ENCODE data around the gene MBTPS1.

The MBTPS1 gene

DNA sequence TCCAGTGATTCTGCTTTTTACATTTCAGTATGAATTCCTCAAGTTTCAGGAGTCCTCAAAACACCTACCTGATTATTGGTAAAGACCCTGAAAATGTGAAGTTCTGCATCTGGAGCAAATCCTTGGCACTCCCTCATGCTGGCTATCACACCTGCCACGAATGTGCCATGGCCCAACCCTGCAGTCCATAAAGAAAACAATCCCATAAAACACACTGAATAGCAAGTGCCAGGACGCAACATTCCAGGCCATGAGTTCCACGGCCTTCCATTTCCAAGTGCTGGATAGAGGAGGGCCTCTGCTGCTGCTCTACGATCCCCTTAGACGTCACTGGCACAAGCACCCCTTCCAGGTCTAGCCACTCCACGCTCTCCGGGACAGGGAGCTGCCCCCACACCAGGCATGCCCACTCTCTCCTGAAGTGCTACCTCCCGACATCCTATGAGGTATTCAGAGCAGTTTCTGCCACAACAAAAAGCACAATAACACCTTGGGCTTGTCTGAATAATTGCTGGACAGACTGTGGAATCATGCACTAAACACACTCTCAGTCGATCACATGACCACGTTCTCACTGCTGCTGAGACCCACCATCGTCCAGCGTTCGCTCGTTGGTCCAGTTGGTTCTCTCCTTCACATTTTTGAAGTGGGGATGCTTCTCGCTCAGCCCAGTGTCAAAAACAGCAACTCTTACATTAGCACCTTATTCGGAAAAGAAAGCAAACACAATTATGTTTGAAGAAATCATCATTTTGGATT lies 23.4 kb downstream of the MBTPS1 start:
- Histone ChIP-seq H3F3A (ENCODE audit: low read depth) (no peaks in the 10 kb centered on the region; the same call in 1 of the 2 replicates), H2AFZ (ENCODE audit: low read length) (no peak overlapping the region), H4K20me1 (ENCODE audit: insufficient read depth, low read length, poor library complexity, severe bottlenecking) (no peaks in the 10 kb centered on the region), H3K36me3 (ENCODE audit: insufficient read depth, low read length) (peaks cover 87% of the 10 kb centered on the region), H3K4me2 (ENCODE audit: low read depth, low read length, poor library complexity, severe bottlenecking) (no peak overlapping the region), H3K27me3 (ENCODE audit: insufficient read depth, low read length, poor library complexity, severe bottlenecking) (no peaks in the 10 kb centered on the region), H3K79me2 (ENCODE audit: insufficient read depth, low read length) (peaks cover 9% of the 10 kb centered on the region; the same call in 1 of the 2 replicates), H3K4me1 (ENCODE audit: insufficient read depth, low read length, poor library complexity, severe bottlenecking) (peaks cover 11% of the 10 kb centered on the region), H3K9me2 (replicated peaks; ENCODE audit: low read depth, low read length) (no peaks in the 10 kb centered on the region), H3K9ac (ENCODE audit: low read depth, low read length, poor library complexity, severe bottlenecking) (no peak overlapping the region), H3K9me3 (ENCODE audit: insufficient read depth, low read depth, low read length) (no peaks in the 10 kb centered on the region), H3K4me3 (ENCODE audit: low read length, poor library complexity, severe bottlenecking) (no peak overlapping the region)
- no peak for TF ChIP-seq EZH2phosphoT487 (IDR thresholded peaks at IDR 0.05; ENCODE audit: borderline replicate concordance)
- TF ChIP-seq CTCF (conservative IDR thresholded peaks at IDR 0.05; ENCODE audit: low read length) = no peak

DNA sequence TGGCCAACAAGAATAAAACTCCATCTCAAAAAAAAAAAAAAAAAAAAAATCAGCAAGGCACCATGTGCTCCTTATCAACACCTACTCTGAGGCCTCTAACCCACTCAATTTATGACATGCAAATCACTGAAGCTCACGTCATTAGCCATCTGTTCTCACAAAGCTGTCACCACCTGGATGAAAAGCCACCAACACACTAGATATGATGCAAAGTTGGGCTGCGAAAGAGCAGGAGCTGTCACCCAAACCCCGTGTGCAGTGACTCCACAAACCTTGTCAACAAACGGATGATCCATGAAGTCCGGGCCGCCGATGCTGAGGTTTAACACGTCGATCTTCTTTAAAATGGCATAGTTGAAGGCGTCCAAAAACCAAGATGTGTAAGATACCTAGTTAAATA lies 25.3 kb downstream of the MBTPS1 start:
- H3K36me3 ChIP-seq (ENCODE audit: insufficient read depth, low read length) = peaks cover 78% of the 10 kb centered on the region
- peaks cover 12% of the 10 kb centered on the region; the same call in 1 of the 2 replicates for H3K79me2 ChIP-seq (ENCODE audit: insufficient read depth, low read length)
- no peaks in the 10 kb centered on the region for H4K20me1 ChIP-seq (ENCODE audit: insufficient read depth, low read length, poor library complexity, severe bottlenecking)

DNA sequence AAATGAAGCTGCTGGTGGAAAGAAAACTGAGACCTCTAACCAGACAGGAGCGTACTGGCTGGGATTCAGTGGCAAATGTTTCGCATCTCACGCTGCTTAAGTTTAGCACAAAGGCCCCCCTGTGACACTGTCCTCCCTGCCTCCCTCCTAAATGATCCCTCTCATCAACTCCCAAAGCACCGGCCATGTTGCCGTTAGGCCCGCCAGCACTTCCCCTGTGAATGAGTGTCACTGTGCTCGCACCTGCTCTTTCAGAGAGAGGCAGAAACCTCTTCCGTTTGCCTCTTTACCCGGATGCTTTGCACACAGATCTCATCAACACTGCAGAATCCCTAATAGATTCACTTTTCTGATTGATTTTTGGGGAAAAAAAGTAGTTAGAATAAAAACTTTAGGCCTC lies 26.5 kb downstream of the MBTPS1 start:
- Histone ChIP-seq H3K36me3 (ENCODE audit: insufficient read depth, low read length) (peaks cover 70% of the 10 kb centered on the region), H4K20me1 (ENCODE audit: insufficient read depth, low read length, poor library complexity, severe bottlenecking) (no peaks in the 10 kb centered on the region)

More for the DNA sequence above, 25.3 kb downstream of the MBTPS1 start:
- Histone ChIP-seq H3K9me2 (replicated peaks; ENCODE audit: low read depth, low read length) (no peaks in the 10 kb centered on the region), H3K4me1 (ENCODE audit: insufficient read depth, low read length, poor library complexity, severe bottlenecking) (peaks cover 30% of the 10 kb centered on the region), H3F3A (ENCODE audit: low read depth) (peaks cover 6% of the 10 kb centered on the region; the same call in 1 of the 2 replicates), H3K9ac (ENCODE audit: low read depth, low read length, poor library complexity, severe bottlenecking) (no peak overlapping the region), H3K9me3 (ENCODE audit: insufficient read depth, low read depth, low read length) (no peaks in the 10 kb centered on the region), H3K4me3 (ENCODE audit: low read length, poor library complexity, severe bottlenecking) (no peak overlapping the region), H3K4me2 (ENCODE audit: low read depth, low read length, poor library complexity, severe bottlenecking) (no peak overlapping the region), H2AFZ (ENCODE audit: low read length) (no peak overlapping the region), H3K27me3 (ENCODE audit: insufficient read depth, low read length, poor library complexity, severe bottlenecking) (no peaks in the 10 kb centered on the region)
- TF ChIP-seq EZH2phosphoT487 (IDR thresholded peaks at IDR 0.05; ENCODE audit: borderline replicate concordance) = no peak
- no peak for TF ChIP-seq CTCF (conservative IDR thresholded peaks at IDR 0.05; ENCODE audit: low read length)

More for the DNA sequence above, 26.5 kb downstream of the MBTPS1 start:
- Histone ChIP-seq H2AFZ (ENCODE audit: low read length) (no peak overlapping the region), H3K9me3 (ENCODE audit: insufficient read depth, low read depth, low read length) (no peaks in the 10 kb centered on the region), H3K4me2 (ENCODE audit: low read depth, low read length, poor library complexity, severe bottlenecking) (no peak overlapping the region), H3K4me3 (ENCODE audit: low read length, poor library complexity, severe bottlenecking) (no peak overlapping the region), H3K9ac (ENCODE audit: low read depth, low read length, poor library complexity, severe bottlenecking) (no peak overlapping the region), H3K79me2 (ENCODE audit: insufficient read depth, low read length) (peaks cover 11% of the 10 kb centered on the region; the same call in 1 of the 2 replicates), H3K4me1 (ENCODE audit: insufficient read depth, low read length, poor library complexity, severe bottlenecking) (peaks cover 38% of the 10 kb centered on the region), H3K9me2 (replicated peaks; ENCODE audit: low read depth, low read length) (no peaks in the 10 kb centered on the region), H3K27me3 (ENCODE audit: insufficient read depth, low read length, poor library complexity, severe bottlenecking) (no peaks in the 10 kb centered on the region), H3F3A (ENCODE audit: low read depth) (peaks cover 6% of the 10 kb centered on the region; the same call in 1 of the 2 replicates)
- TF ChIP-seq CTCF (conservative IDR thresholded peaks at IDR 0.05; ENCODE audit: low read length) = no peak
- TF ChIP-seq EZH2phosphoT487 (IDR thresholded peaks at IDR 0.05; ENCODE audit: borderline replicate concordance) = no peak

Data from Loucy (cell line).